HFFc6 (cell line): Measurements from ENCODE around the gene DNAH6. TPM values are rescaled to one million over a fixed set of nuclear protein-coding genes. Genes with fewer than 3 reads are reported as not detected.

Experiments used
- DNase-seq: peaks from one replicate; pipeline ENCODE4 v3.0.0-alpha.2; 2018
- H3K27ac Mint-ChIP-seq: 2 replicates; pipeline ENCODE4 v1.8.0; 2020; ENCODE audit warnings: mild to moderate bottlenecking, mixed read lengths
- H3K27me3 Mint-ChIP-seq: 2 replicates; pipeline ENCODE4 v1.8.0; 2021; ENCODE audit warnings: mild to moderate bottlenecking, moderate library complexity, mixed read lengths; ENCODE audit not compliant: insufficient read depth
- H3K36me3 Mint-ChIP-seq: 2 replicates; pipeline ENCODE4 v1.8.0; 2021; ENCODE audit warnings: low read depth, mixed read lengths
- H3K4me1 Mint-ChIP-seq: 2 replicates; pipeline ENCODE4 v1.8.0; 2020; ENCODE audit warnings: low read depth, mixed read lengths
- H3K4me3 Mint-ChIP-seq: 2 replicates; pipeline ENCODE4 v1.8.0; 2020; ENCODE audit warnings: mild to moderate bottlenecking, moderate library complexity, mixed read lengths
- H3K9me3 Mint-ChIP-seq: 2 replicates; pipeline ENCODE4 v1.8.0; 2020; ENCODE audit warnings: mild to moderate bottlenecking, mixed read lengths
- CTCF ChIP-seq: fragments of 200-600 bp; sonication (generic); IDR thresholded peaks from 2 replicates; pipeline ENCODE4 v1.5.0; 2021; ENCODE audit warnings: antibody characterized with exemption, mild to moderate bottlenecking
- total RNA-seq, 6 experiments: library from RNA; stranded (reverse); fragmentation: NEBNext Ultra II Directional; extraction: Animal tissue kit (Norgen Biotek cat#: 25700); gene quantifications; 2 replicates in 1 of 6; 3 replicates in 5 of 6; pipeline ENCODE4 v1.2.3, GENCODE V29; 2021

Gene DNAH6
- total RNA-seq, 6 experiments from 2014 or later = 0.05 to 0.46 (median 0.05) TPM; not detected in 1

DNA sequence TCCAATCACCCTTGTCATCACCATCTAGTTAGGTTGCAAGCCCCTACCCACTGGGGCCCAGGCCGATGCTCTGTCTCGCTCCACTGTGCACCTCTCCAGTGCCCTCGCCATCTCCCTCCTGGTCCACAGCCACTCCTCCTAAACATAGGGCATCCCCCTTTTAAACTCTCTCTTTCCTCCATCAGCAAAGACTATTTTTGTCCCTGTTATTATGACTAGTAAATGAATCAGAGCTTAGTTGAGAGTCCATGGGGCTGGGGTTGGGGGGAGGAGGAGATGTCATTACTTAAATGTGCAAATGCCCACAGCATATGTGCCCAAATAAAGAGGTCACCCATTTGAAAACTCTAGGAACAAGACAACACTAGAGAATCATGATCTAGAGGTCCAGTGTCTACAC is 197.1 kb downstream of the DNAH6 start:
- H3K36me3 Mint-ChIP-seq = no peaks in the 10 kb centered on the region
- TF ChIP-seq CTCF = no peak
- no peaks in the 10 kb centered on the region for H3K9me3 Mint-ChIP-seq
- peak overlapping the region; percentile 46 for H3K27ac Mint-ChIP-seq
- peak; percentile 22 for DNase-seq
- peak overlapping the region; percentile 17 for H3K4me3 Mint-ChIP-seq
- peaks cover 2% of the 10 kb centered on the region for H3K27me3 Mint-ChIP-seq
- H3K4me1 Mint-ChIP-seq = peaks cover 38% of the 10 kb centered on the region

DNA sequence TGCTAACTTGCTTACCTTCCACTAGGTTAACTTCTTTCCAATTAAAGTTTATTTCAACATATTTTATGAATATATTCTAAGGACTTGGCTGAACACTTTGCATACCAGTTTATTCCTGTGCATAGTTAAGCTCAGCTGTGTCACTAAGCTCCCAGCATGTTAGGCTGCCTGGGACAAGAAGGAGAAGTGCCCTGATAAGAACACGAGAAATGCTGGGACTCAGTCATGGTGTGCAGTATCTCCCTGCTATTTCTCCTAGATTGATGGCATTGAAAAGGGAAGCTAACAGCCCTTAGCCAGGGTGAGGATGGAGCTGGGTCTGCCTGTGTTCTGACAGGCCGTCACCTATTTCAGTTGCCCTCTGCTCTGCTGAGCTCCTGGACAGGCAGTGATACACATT is 200.3 kb downstream of the DNAH6 start:
- H3K9me3 Mint-ChIP-seq = no peaks in the 10 kb centered on the region
- no peak for DNase-seq
- H3K36me3 Mint-ChIP-seq = no peaks in the 10 kb centered on the region
- no peak for TF ChIP-seq CTCF
- peaks cover 38% of the 10 kb centered on the region for H3K4me1 Mint-ChIP-seq
- H3K4me3 Mint-ChIP-seq = no peak overlapping the region
- peaks cover 2% of the 10 kb centered on the region; the same call in 1 of the 2 replicates for H3K27me3 Mint-ChIP-seq
- H3K27ac Mint-ChIP-seq = no peak overlapping the region

DNA sequence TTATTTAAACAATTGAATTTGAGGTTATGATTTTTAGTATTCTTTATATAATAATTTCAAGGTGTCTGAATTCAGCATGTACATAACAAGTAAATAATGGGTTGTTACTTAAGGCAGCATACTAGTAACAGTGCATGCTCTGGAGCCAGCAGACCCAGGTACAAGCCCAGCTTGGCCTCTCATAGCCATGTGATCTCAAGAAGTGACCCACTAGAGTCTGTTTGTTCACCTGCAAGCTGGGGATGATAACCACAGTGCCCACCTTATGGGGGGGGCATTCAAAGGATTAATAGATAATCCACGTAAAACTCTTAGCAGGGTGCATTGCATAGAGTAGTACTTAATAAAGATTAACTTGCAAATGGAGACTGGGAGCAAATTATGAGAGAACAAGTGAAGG is 201.0 kb downstream of the DNAH6 start:
- DNase-seq = no peak
- Mint-ChIP-seq H3K4me3 (no peak overlapping the region), H3K9me3 (no peaks in the 10 kb centered on the region), H3K4me1 (peaks cover 38% of the 10 kb centered on the region), H3K36me3 (no peaks in the 10 kb centered on the region), H3K27ac (no peak overlapping the region), H3K27me3 (peaks cover 2% of the 10 kb centered on the region; the same call in 1 of the 2 replicates)
- TF ChIP-seq CTCF = no peak

DNA sequence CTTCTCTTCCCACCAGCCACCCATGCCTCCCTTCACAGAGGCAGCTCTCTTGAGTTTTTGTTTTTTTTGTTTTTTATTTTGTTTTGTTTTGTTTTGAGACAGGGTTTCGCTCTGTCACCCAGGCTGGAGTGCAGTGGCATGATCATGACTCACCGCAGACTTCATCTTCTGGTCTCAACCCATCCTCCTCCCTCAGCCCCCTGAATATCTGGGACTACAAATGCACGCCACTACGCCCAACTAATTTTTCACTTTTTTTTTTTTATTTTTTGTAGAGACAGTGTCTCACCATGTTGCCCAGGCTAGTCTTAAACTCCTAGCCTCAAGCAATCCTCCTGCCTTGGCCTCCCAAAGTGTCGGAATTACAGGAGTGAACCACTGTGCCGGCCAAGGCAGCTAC is 203.1 kb downstream of the DNAH6 start:
- H3K9me3 Mint-ChIP-seq = no peaks in the 10 kb centered on the region
- no peak for DNase-seq
- peaks cover 3% of the 10 kb centered on the region for H3K27me3 Mint-ChIP-seq
- TF ChIP-seq CTCF = no peak
- H3K4me3 Mint-ChIP-seq = no peak overlapping the region
- peaks cover 18% of the 10 kb centered on the region for H3K4me1 Mint-ChIP-seq
- H3K36me3 Mint-ChIP-seq = no peaks in the 10 kb centered on the region
- H3K27ac Mint-ChIP-seq = no peak overlapping the region

- H3K27ac Mint-ChIP-seq = no peak overlapping the region
- TF ChIP-seq CTCF = no peak
- H3K36me3 Mint-ChIP-seq = no peaks in the 10 kb centered on the region
- no peaks in the 10 kb centered on the region for H3K4me1 Mint-ChIP-seq
- no peaks in the 10 kb centered on the region for H3K9me3 Mint-ChIP-seq
- H3K4me3 Mint-ChIP-seq = no peak overlapping the region
- no peak for DNase-seq
- H3K27me3 Mint-ChIP-seq = peaks cover 4% of the 10 kb centered on the region; the same call in 1 of the 2 replicates
These were observed 207.5 kb downstream of the DNAH6 start for GRCh38 chr2:84723831-84724230.

- Mint-ChIP-seq H3K36me3 (0 out of 2 replicates have a peak, but pooled peaks cover 4% of the 10 kb centered on the region), H3K4me3 (no peak overlapping the region), H3K4me1 (no peaks in the 10 kb centered on the region), H3K9me3 (no peaks in the 10 kb centered on the region), H3K27ac (no peak overlapping the region), H3K27me3 (peaks cover 4% of the 10 kb centered on the region; the same call in 1 of the 2 replicates)
- TF ChIP-seq CTCF = no peak
- DNase-seq = no peak
These were observed 209.4 kb downstream of the DNAH6 start for GRCh38 chr2:84725717-84726116.
